ENCODE results near the gene CHRNA3.
"Not testable (repeated sequence)": the region's sequence is repeated elsewhere in the genome, so short reads cannot be mapped to it uniquely, and the experiment has no call there.

Gene CHRNA3

GRCh38 chr15:78563092-78563491, 57.7 kb downstream of the CHRNA3 start:
- no peak for TF ChIP-seq CTCF (IDR thresholded peaks at IDR 0.05; ENCODE audit: low read depth, low read length)

GRCh38 chr15:78561490-78561889, 59.3 kb downstream of the CHRNA3 start:
- no peak for TF ChIP-seq CTCF (IDR thresholded peaks at IDR 0.05; ENCODE audit: low read depth, low read length)
- DNase-seq (ENCODE audit: extremely low read depth, low read depth), result no peak

More at GRCh38 chr15:78563092-78563491, 57.7 kb downstream of the CHRNA3 start:
- no peak for DNase-seq (ENCODE audit: extremely low read depth, low read depth)

GRCh38 chr15:78560201-78560600, 60.6 kb downstream of the CHRNA3 start:
- not testable (repeated sequence) for DNase-seq (ENCODE audit: extremely low read depth, low read depth)

GRCh38 chr15:78552597-78552996, 68.2 kb downstream of the CHRNA3 start:
- no peak for DNase-seq (ENCODE audit: extremely low read depth, low read depth)
- no peak for TF ChIP-seq CTCF (IDR thresholded peaks at IDR 0.05; ENCODE audit: low read depth, low read length)

- TF ChIP-seq CTCF (IDR thresholded peaks at IDR 0.05; ENCODE audit: low read depth, low read length), result no peak
These were observed 68.9 kb downstream of the CHRNA3 start for GRCh38 chr15:78551902-78552301.

GRCh38 chr15:78550815-78551214, 70.0 kb downstream of the CHRNA3 start:
- no peak for DNase-seq (ENCODE audit: extremely low read depth, low read depth)
- TF ChIP-seq CTCF (IDR thresholded peaks at IDR 0.05; ENCODE audit: low read depth, low read length), result no peak

More at GRCh38 chr15:78551902-78552301, 68.9 kb downstream of the CHRNA3 start:
- no peak for DNase-seq (ENCODE audit: extremely low read depth, low read depth)

- TF ChIP-seq CTCF (IDR thresholded peaks at IDR 0.05; ENCODE audit: low read depth, low read length), result no peak
- no peak for DNase-seq (ENCODE audit: extremely low read depth, low read depth)
These were observed 70.6 kb downstream of the CHRNA3 start for GRCh38 chr15:78550194-78550593.
